GM21825 (cell line): ENCODE measurements around the gene JADE3.

ENCODE experiments used
- ATAC-seq: cut with Tn5 transposase; IDR thresholded peaks from one replicate; pipeline ENCODE4 v1.9.1; 2021; ENCODE audit warnings: mild to moderate bottlenecking, moderate library complexity; ENCODE audit not compliant: unreplicated experiment

JADE3 gene

GRCh38 chrX:47101206-47101605 is 189.0 kb downstream of the JADE3 start:
- ATAC-seq: no peak
